Measurements from ENCODE around the gene SNRK. TPM values are rescaled to one million over a fixed set of nuclear protein-coding genes. Genes with fewer than 3 reads are reported as not detected.

Gene SNRK
- total RNA-seq, 4 donors from 2014 or later = 30.7 to 50.4 (median 45.8) TPM

DNA sequence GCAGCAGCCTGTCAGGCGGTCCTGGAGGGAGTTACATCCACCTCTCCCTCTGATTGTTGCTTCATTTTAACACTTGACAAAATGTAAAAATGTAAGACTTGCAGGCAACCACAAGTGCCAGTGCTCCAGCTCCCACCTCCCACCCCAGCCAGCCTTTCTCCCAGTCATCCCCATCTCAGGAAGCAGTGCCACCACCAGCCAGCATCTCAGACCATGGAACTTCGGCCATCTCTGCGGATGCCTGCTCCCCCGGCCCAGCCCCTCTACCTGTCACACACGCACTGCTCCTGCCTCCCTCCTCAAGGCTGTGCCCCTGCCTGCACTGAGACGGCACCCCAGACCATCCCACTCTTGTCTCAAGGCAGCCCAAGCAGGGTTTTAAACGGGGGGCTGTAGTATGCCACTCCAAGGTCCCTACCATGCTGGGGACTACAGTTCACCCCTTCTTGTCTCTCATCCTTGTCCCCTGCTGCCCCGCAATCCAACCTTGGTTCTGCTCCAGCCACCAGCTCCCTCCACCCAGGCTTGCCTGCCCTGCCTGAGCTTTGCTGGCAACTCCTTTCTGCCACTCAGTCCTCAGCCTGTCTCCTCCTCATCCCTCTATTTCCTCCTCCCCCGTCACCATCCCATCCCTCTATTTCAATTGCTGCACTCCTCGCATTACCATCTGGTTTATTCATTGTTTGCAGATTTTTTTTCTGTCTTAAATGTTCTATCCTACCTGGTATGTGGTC lies 85.8 kb downstream of the SNRK start:
- H3K27ac ChIP-seq (replicated peaks in 1 of 4) = no peak overlapping the region
- peaks cover 0 to under 1% (median 0%) of the 10 kb centered on the region in 4 donors for H3K4me1 ChIP-seq
- H3K9me3 ChIP-seq = no peaks in the 10 kb centered on the region
- TF ChIP-seq POLR2AphosphoS5 (IDR thresholded peaks at IDR 0.05) (no peak), POLR2A (IDR thresholded peaks at IDR 0.05; ENCODE audit: low read depth) (no peak), EP300 (IDR thresholded peaks at IDR 0.05) (no peak)
- TF ChIP-seq, protein P1, sequence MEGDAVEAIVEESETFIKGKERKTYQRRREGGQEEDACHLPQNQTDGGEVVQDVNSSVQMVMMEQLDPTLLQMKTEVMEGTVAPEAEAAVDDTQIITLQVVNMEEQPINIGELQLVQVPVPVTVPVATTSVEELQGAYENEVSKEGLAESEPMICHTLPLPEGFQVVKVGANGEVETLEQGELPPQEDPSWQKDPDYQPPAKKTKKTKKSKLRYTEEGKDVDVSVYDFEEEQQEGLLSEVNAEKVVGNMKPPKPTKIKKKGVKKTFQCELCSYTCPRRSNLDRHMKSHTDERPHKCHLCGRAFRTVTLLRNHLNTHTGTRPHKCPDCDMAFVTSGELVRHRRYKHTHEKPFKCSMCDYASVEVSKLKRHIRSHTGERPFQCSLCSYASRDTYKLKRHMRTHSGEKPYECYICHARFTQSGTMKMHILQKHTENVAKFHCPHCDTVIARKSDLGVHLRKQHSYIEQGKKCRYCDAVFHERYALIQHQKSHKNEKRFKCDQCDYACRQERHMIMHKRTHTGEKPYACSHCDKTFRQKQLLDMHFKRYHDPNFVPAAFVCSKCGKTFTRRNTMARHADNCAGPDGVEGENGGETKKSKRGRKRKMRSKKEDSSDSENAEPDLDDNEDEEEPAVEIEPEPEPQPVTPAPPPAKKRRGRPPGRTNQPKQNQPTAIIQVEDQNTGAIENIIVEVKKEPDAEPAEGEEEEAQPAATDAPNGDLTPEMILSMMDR (IDR thresholded peaks at IDR 0.05) = no peak
- H3K4me3 ChIP-seq = no peak overlapping the region
- no peaks in the 10 kb centered on the region for H3K27me3 ChIP-seq
- intact Hi-C loops (cut with DNase I) = no loop called here
- WGBS = 97% methylated on average over 10 of the region's 10 CpGs
- H3K36me3 ChIP-seq = no peaks in the 10 kb centered on the region
- peak; percentile 72 for DNase-seq (ENCODE audit: extremely low spot score)

DNA sequence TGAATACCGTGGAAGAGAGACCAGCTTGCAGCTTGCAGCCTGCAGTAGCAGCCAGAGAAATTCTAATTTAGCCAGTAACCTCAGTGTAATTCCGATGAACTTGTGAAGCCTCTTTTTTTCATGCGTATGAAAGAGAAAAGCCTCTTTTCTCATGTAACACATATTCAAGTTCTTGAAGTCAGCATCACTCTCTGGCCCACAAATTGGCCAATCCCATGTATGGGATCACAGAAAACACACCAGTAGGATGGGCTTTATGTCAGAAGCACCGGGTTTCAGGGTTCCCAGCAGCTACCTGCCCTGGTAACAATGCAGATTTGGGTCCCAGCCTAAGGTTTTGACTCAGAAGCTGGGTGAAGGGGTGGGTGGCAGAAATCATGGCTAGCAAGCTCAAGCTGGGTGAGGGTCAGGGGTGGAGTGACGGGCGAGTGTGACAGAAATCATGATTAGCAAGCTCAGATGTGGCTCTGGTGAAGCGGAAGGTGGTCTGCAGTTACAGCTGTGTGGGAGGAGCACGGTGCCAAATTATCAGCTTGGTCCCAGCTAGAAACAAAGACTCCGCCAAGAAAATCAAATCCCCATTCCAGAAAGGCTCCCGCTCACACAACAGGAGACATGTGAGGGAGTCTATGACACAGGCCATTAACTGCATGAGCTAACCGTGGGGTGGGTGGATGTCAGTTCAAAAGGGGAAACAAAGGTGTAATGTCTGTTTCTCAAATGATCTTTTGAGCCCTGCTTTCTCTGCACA lies 86.6 kb downstream of the SNRK start:
- intact Hi-C loops (cut with DNase I) = no loop called here
- no peak overlapping the region for H3K27ac ChIP-seq (replicated peaks in 1 of 4)
- WGBS = 93% methylated on average over 11 of the region's 11 CpGs
- H3K4me1 ChIP-seq = peaks cover 0 to 9% (median 5%) of the 10 kb centered on the region in 4 donors
- H3K36me3 ChIP-seq = no peaks in the 10 kb centered on the region
- H3K27me3 ChIP-seq = no peaks in the 10 kb centered on the region
- H3K9me3 ChIP-seq = no peaks in the 10 kb centered on the region
- H3K4me3 ChIP-seq = no peak overlapping the region
- no peak for TF ChIP-seq EP300 (IDR thresholded peaks at IDR 0.05)
- TF ChIP-seq POLR2A (IDR thresholded peaks at IDR 0.05; ENCODE audit: low read depth) = no peak
- TF ChIP-seq, protein P1 (IDR thresholded peaks at IDR 0.05) = no peak
- TF ChIP-seq POLR2AphosphoS5 (IDR thresholded peaks at IDR 0.05) = no peak
- DNase-seq (ENCODE audit: extremely low spot score) = peak; percentile 31

DNA sequence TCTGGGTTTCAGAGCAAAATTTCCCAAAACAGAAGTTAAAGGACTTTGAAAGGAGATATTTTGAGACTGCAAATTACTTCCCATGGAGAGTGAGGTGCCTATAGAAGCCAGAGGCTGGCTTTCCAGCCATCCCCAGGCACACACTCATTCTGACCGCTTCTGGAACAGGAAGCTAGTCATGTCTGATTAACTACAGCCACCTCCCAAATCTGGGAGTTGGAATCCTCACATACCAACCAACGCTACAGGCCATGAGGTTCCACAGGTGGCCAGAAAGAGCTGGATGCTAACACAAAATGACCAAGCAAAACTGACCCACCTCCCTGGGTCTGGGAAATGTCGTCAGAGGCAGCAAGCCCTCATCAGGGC lies 87.2 kb downstream of the SNRK start:
- Histone ChIP-seq H3K4me3 (no peak overlapping the region), H3K27ac (replicated peaks in 1 of 4) (no peak overlapping the region), H3K9me3 (no peaks in the 10 kb centered on the region), H3K4me1 (peaks cover 4 to 14% (median 10%) of the 10 kb centered on the region in 4 donors), H3K27me3 (no peaks in the 10 kb centered on the region), H3K36me3 (no peaks in the 10 kb centered on the region)
- no peak for DNase-seq (ENCODE audit: extremely low spot score)
- WGBS = 93% methylated on average over 3 of the region's 3 CpGs
- TF ChIP-seq POLR2A (IDR thresholded peaks at IDR 0.05; ENCODE audit: low read depth) = no peak
- no peak for TF ChIP-seq POLR2AphosphoS5 (IDR thresholded peaks at IDR 0.05)
- TF ChIP-seq, protein P1 (IDR thresholded peaks at IDR 0.05) = no peak
- TF ChIP-seq EP300 (IDR thresholded peaks at IDR 0.05) = no peak
- intact Hi-C loops (cut with DNase I) = no loop called here

DNA sequence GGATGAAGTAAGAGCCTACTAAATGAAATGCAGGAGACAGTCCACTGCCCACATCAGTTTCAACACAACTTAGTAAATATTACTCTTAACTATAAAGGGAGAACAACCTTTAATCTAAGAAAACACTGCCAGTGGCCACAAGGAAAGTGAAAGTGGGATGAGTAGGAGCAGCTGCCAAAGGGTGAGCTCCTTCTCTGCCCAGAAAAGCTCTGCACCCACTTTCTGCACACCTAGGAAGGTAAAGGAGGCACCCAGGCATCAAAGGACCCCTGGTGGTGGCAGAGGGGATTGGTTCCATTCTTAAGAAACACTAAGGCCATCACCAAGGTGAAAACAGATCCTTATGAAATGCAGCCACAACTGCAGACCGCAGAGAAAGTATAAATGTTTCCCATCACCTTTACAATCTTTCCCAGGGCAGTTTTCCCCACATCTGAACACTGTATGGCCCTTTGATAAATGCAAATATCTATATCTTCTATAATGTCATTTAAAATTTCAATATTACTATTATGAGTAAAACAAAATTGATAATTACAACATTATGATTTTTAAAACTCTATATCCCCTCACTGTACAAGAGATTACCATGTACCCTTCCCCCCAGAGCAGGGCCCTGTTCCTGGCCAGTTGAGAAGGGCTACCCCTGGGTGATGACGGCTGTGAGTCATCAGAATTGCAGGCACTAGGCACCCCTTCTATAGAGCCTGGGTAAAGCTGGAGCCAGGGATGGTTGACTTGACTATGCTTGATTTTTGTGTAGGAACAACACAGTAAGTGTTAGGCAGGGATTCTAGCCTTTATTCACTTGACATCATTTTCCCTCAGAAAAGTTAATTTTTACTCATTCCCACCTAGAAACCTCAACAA lies 92.0 kb downstream of the SNRK start:
- 91% methylated on average over 2 of the region's 2 CpGs for WGBS
- H3K4me1 ChIP-seq = peaks cover 9 to 35% (median 29%) of the 10 kb centered on the region in 4 donors
- intact Hi-C loops (cut with DNase I) = no loop called here
- H3K27ac ChIP-seq (replicated peaks in 1 of 4) = peak overlapping the region; percentile 70 to 76 (median 75)
- peak; percentile 91 for DNase-seq (ENCODE audit: extremely low spot score)
- H3K36me3 ChIP-seq = no peaks in the 10 kb centered on the region
- no peaks in the 10 kb centered on the region for H3K9me3 ChIP-seq
- H3K4me3 ChIP-seq = no peak overlapping the region
- H3K27me3 ChIP-seq = no peaks in the 10 kb centered on the region
- TF ChIP-seq EP300 (IDR thresholded peaks at IDR 0.05) = no peak
- TF ChIP-seq, protein P1 (IDR thresholded peaks at IDR 0.05) = peak; percentile 24 to 57 (median 34)

Data from esophagus muscularis mucosa (tissue), 4 donors.